GM12878 (cell line): ENCODE results near the gene ENOPH1. TPM values are rescaled to one million over a fixed set of nuclear protein-coding genes. Genes with fewer than 3 reads are reported as not detected.

Experiments
- ATAC-seq: fragments of 200-7000 bp; cut with Tn5 transposase; 3 replicates; pipeline ENCODE4 v1.9.1; 2020; ENCODE audit warnings: mild to moderate bottlenecking, moderate library complexity
- BruUV-seq: library from RNA; stranded (reverse); fragments of 400-500 nt; replicated peaks from 2 replicates; lab custom pipeline; 2021; lab: Mats Ljungman, UMichigan
- CTCF ChIA-PET: fragments of 300-600 bp; sonication (Branson Sonifier 250); formaldehyde crosslinking; extraction: SDS; loops from one replicate; lab custom pipeline; 2021; ENCODE audit warnings: inconsistent platforms; lab: Yijun Ruan, JAX
- POLR2A ChIA-PET: fragments of 350-600 bp; formaldehyde crosslinking; extraction: SDS; loops from one replicate; lab custom pipeline; 2021; ENCODE audit warnings: inconsistent platforms; lab: Charles Lee
- RAD21 ChIA-PET: fragments of 300-600 bp; sonication (Branson Sonifier 250); formaldehyde crosslinking; loops from one replicate; lab custom pipeline; 2023; ENCODE audit warnings: antibody characterized with exemption; ENCODE audit not compliant: unreplicated experiment; lab: Charles Lee
- SMC1A ChIA-PET: fragments of 300-600 bp; sonication (Branson Sonifier 250); formaldehyde crosslinking; loops from one replicate; lab custom pipeline; 2023; ENCODE audit not compliant: unreplicated experiment, uncharacterized antibody; lab: Charles Lee
- DNase-seq: peaks from one replicate; pipeline ENCODE4 v3.0.0-alpha.2; 2011; ENCODE audit warnings: low read depth, low spot score
- FAIRE-seq: peaks from 3 replicates; lab custom pipeline; 2011; peaks lifted over from hg19 to GRCh38; lab: Jason Lieb, UNC
- H2AFZ ChIP-seq: 2 replicates; pipeline ENCODE4 v1.6.0; 2011; ENCODE audit warnings: low read depth, low read length, control low read depth; ENCODE audit not compliant: control insufficient read depth
- H3K27ac ChIP-seq: 2 replicates; pipeline ENCODE4 v1.5.1; 2011; ENCODE audit warnings: control low read depth; ENCODE audit not compliant: control insufficient read depth, insufficient read depth
- H3K27me3 ChIP-seq, 2 experiments: replicated peaks in 1 of 2; 2 replicates each; pipeline versions ENCODE4 v1.6.0 to v1.6.1; 2011; ENCODE audit warnings: low read length in 1 of 2; ENCODE audit not compliant: control insufficient read depth in 2 of 2, insufficient read depth in 2 of 2
- H3K36me3 ChIP-seq, 2 experiments: 2 replicates each; pipeline ENCODE4 v1.5.1; 2011; ENCODE audit warnings: low read length in 1 of 2; ENCODE audit not compliant: control insufficient read depth in 2 of 2, insufficient read depth in 2 of 2
- H3K4me1 ChIP-seq: 2 replicates; pipeline ENCODE4 v1.6.1; 2011; ENCODE audit warnings: mild to moderate bottlenecking, low read length, moderate library complexity, mixed read lengths; ENCODE audit not compliant: control insufficient read depth, insufficient read depth
- H3K4me2 ChIP-seq: 2 replicates; pipeline ENCODE4 v1.6.0; 2011; ENCODE audit warnings: control low read depth; ENCODE audit not compliant: control insufficient read depth, insufficient read depth
- H3K4me3 ChIP-seq: fragments of 200-600 bp; sonication (generic); 2 replicates; pipeline ENCODE4 v1.5.1; 2016
- H3K79me2 ChIP-seq: 2 replicates; pipeline ENCODE4 v1.6.0; 2011; ENCODE audit warnings: low read length; ENCODE audit not compliant: control insufficient read depth, insufficient read depth
- H3K9ac ChIP-seq: 2 replicates; pipeline ENCODE4 v1.8.0; 2011; ENCODE audit warnings: low read length, control low read depth, mixed read lengths; ENCODE audit not compliant: control insufficient read depth, insufficient read depth
- H3K9me3 ChIP-seq: replicated peaks from 3 replicates; pipeline ENCODE4 v1.5.1; 2011; ENCODE audit warnings: mild to moderate bottlenecking, low read length; ENCODE audit not compliant: control insufficient read depth, insufficient read depth
- H4K20me1 ChIP-seq: 2 replicates; pipeline ENCODE4 v1.6.0; 2011; ENCODE audit not compliant: control insufficient read depth, insufficient read depth
- CUX1 ChIP-seq: IDR thresholded peaks from 2 replicates; pipeline ENCODE4 v1.6.1; 2012; ENCODE audit warnings: improper control_type of control experiment, low read depth, low read length; ENCODE audit not compliant: insufficient replicate concordance
- HSF1 ChIP-seq: fragments of 150-350 bp; IDR thresholded peaks from 2 replicates; pipeline ENCODE4 v1.6.1; 2014; ENCODE audit warnings: mild to moderate bottlenecking, low read depth, low read length
- IKZF2 ChIP-seq, 2 experiments: fragments of 450-650 bp; IDR thresholded peaks; 2 replicates each; pipeline ENCODE4 v1.6.1; 2017; ENCODE audit warnings: mild to moderate bottlenecking in 2 of 2, moderate library complexity in 2 of 2
- JUNB ChIP-seq: IDR thresholded peaks from 2 replicates; pipeline ENCODE4 v1.6.1; 2016; ENCODE audit warnings: antibody characterized with exemption, mild to moderate bottlenecking
- NFYA ChIP-seq: IDR thresholded peaks from 2 replicates; pipeline ENCODE4 v1.6.1; 2011; ENCODE audit warnings: low read depth, mild to moderate bottlenecking, low read length, improper control_type of control experiment, borderline replicate concordance
- NR2C2 ChIP-seq: IDR thresholded peaks from 2 replicates; pipeline ENCODE4 v1.6.1; 2011; ENCODE audit warnings: borderline replicate concordance, low read depth; ENCODE audit not compliant: control insufficient read depth, insufficient read length
- PKNOX1 ChIP-seq: fragments of 450-650 bp; IDR thresholded peaks from 2 replicates; pipeline ENCODE4 v1.6.1; 2016; ENCODE audit warnings: mild to moderate bottlenecking
- POU2F2 ChIP-seq: IDR thresholded peaks from 3 replicates; pipeline ENCODE4 v1.6.1; 2011; ENCODE audit warnings: low read depth, mild to moderate bottlenecking, low read length, borderline replicate concordance
- SREBF1 ChIP-seq: IDR thresholded peaks from 2 replicates; pipeline ENCODE4 v1.6.1; 2012; ENCODE audit warnings: mild to moderate bottlenecking, low read length
- ZNF592 ChIP-seq: fragments of 450-650 bp; IDR thresholded peaks from 2 replicates; pipeline ENCODE4 v1.6.1; 2017; ENCODE audit warnings: mild to moderate bottlenecking, moderate library complexity
- WGBS: methylation state at CpG from one replicate; pipeline ENCODE4 v1.1.6; 2016; ENCODE audit warnings: low lambda C conversion rate; ENCODE audit not compliant: insufficient replicate concordance, insufficient coverage; ENCODE audit errors: missing lambda C conversion rate; 5-methylcytosine and 5-hydroxymethylcytosine counted together
- in situ Hi-C: fragments of 300-500 bp; cut with MboI; formaldehyde crosslinking; loops from 9 replicates; pipeline ENCODE4 v1.14.3; 2018; ENCODE audit warnings: mixed read lengths
- intact Hi-C: fragments of 100-400 bp; cut with micrococcal nuclease; formaldehyde crosslinking; loops from one replicate; pipeline ENCODE4 v1.14.2; 2022; ENCODE audit not compliant: unreplicated experiment
- polyA plus RNA-seq, 11 experiments: library from polyadenylated mRNA; depleted of rRNA in 4 of 11; unstranded in 6 of 11; stranded (reverse) in 5 of 11; fragments of >200 nt; fragmentation: Nextera tagmentation in 4 of 11; fragmentation: Illumina TruSeq in 1 of 11; extraction: Ambion mirVana in 4 of 11; extraction: Trizol in 1 of 11; gene quantifications; 1 replicate in 1 of 11; 2 replicates in 10 of 11; pipeline versions ENCODE4 v1.2.1 to v1.2.3, GENCODE V29; 2011 to 2016; ENCODE audit warnings: inconsistent platforms in 2 of 11, missing spikeins in 2 of 11, low read depth in 1 of 11
- total RNA-seq, 4 experiments: library from RNA; depleted of rRNA in 3 of 4; stranded (reverse); fragments of >200 nt in 3 of 4; fragmentation: Illumina TruSeq in 1 of 4; extraction: Trizol in 1 of 4; gene quantifications; 2 replicates each; pipeline versions ENCODE4 v1.2.1 to v1.2.3, GENCODE V29; 2013 to 2021

The ENOPH1 gene
- total and polyA plus RNA-seq, 10 of the 15 experiments (the other 5 are each of a cell fraction or from before 2014, with no cell fraction given): 24.4 to 83.6 (median 46.7) TPM

- ATAC-seq (no peak), FAIRE-seq (no peak), DNase-seq (no peak)
- WGBS: 98% methylated on average over 10 of the region's 10 CpGs
- no peaks in the 10 kb centered on the region for H3K4me1 ChIP-seq
- H2AFZ ChIP-seq: no peak overlapping the region
- H4K20me1 ChIP-seq: no peaks in the 10 kb centered on the region
- H3K27me3 ChIP-seq: no peaks in the 10 kb centered on the region; a peak in 2 of 4 replicates
- no peaks in the 10 kb centered on the region for H3K36me3 ChIP-seq
- no peak overlapping the region for H3K4me3 ChIP-seq
- in situ Hi-C loops: no loop called here
- no peaks in the 10 kb centered on the region for H3K9me3 ChIP-seq
- ChIA-PET RAD21 (no interaction called here), CTCF (no interaction called here), POLR2A (interaction anchor here (0.6 kb wide), 1 partner anchor 40 kb away, joined by 3 read pairs; no protein-coding TSS in a partner anchor), SMC1A (no interaction called here)
- intact Hi-C loops: no loop called here
- H3K9ac ChIP-seq: no peak overlapping the region
- H3K27ac ChIP-seq: no peak overlapping the region
- H3K79me2 ChIP-seq: no peaks in the 10 kb centered on the region
- BruUV-seq: no TSS peak
- no peak overlapping the region for H3K4me2 ChIP-seq
- TF ChIP-seq POU2F2 (no peak), PKNOX1 (no peak), SREBF1 (no peak), CUX1 (no peak), NR2C2 (no peak), ZNF592 (no peak), HSF1 (no peak), NFYA (no peak), JUNB (no peak), IKZF2 (IDR thresholded peaks at IDR 0.05) (no peak)
These were observed 61.0 kb downstream of the ENOPH1 start for GRCh38 chr4:82491251-82491960.
